GM23338 (cell line): ENCODE data around the gene CALCR. TPM values are rescaled to one million over a fixed set of nuclear protein-coding genes. Genes with fewer than 3 reads are reported as not detected.
A peak's percentile ranks its signal among the peaks of the same experiment; 100 is the strongest.

Experiments
- ATAC-seq: fragments of 200-7000 bp; cut with Tn5 transposase; 3 replicates; pipeline ENCODE4 v1.9.1; 2020
- DNase-seq: peaks from one replicate; pipeline ENCODE4 v3.0.0-alpha.2; 2015; ENCODE audit warnings: low spot score
- H2AFZ ChIP-seq: fragments of 200-600 bp; sonication (generic); 2 replicates; pipeline ENCODE4 v1.8.0; 2016; ENCODE audit warnings: antibody characterized with exemption, mild to moderate bottlenecking, moderate library complexity
- H3F3A ChIP-seq: fragments of 200-600 bp; sonication (generic); replicated peaks from 2 replicates; pipeline ENCODE4 v1.8.0; 2017; ENCODE audit warnings: antibody characterized with exemption, mixed run types, low read depth
- H3K27ac ChIP-seq: fragments of 200-600 bp; sonication (generic); 2 replicates; pipeline ENCODE4 v1.6.1; 2016; ENCODE audit warnings: low read depth
- H3K27me3 ChIP-seq: fragments of 200-600 bp; sonication (generic); 2 replicates; pipeline ENCODE4 v1.8.0; 2016; ENCODE audit warnings: mild to moderate bottlenecking, mixed run types, moderate library complexity; ENCODE audit not compliant: insufficient read depth
- H3K36me3 ChIP-seq: fragments of 200-600 bp; sonication (generic); 2 replicates; pipeline ENCODE4 v1.8.0; 2016; ENCODE audit warnings: mild to moderate bottlenecking; ENCODE audit not compliant: insufficient read depth
- H3K4me1 ChIP-seq: fragments of 200-600 bp; sonication (generic); 2 replicates; pipeline ENCODE4 v1.8.0; 2016; ENCODE audit warnings: mild to moderate bottlenecking, moderate library complexity; ENCODE audit not compliant: insufficient read depth
- H3K4me2 ChIP-seq: fragments of 200-600 bp; sonication (generic); 2 replicates; pipeline ENCODE4 v1.7.1; 2017; ENCODE audit warnings: mixed run types
- H3K4me3 ChIP-seq: fragments of 200-600 bp; sonication (generic); 2 replicates; pipeline ENCODE4 v1.6.1; 2016; ENCODE audit warnings: mixed run types
- H3K79me2 ChIP-seq: fragments of 200-600 bp; sonication (generic); replicated peaks from 2 replicates; pipeline ENCODE4 v1.8.0; 2017; ENCODE audit warnings: mild to moderate bottlenecking; ENCODE audit not compliant: insufficient read depth
- H3K9me2 ChIP-seq: fragments of 200-600 bp; sonication (generic); 2 replicates; pipeline ENCODE4 v1.8.0; 2017; ENCODE audit not compliant: insufficient read depth
- H4K20me1 ChIP-seq: fragments of 200-600 bp; sonication (generic); replicated peaks from 2 replicates; pipeline ENCODE4 v1.8.0; 2017; ENCODE audit warnings: mild to moderate bottlenecking; ENCODE audit not compliant: insufficient read depth
- H3K27ac Mint-ChIP-seq: 2 replicates; pipeline ENCODE4 v1.8.0; 2020; ENCODE audit warnings: inconsistent platforms, mild to moderate bottlenecking, moderate library complexity, mixed read lengths
- H3K27me3 Mint-ChIP-seq: 3 replicates; pipeline ENCODE4 v1.8.0; 2022; ENCODE audit warnings: low read depth, mild to moderate bottlenecking, moderate library complexity, mixed read lengths, inconsistent platforms; ENCODE audit not compliant: insufficient read depth, poor library complexity
- H3K36me3 Mint-ChIP-seq: 3 replicates; pipeline ENCODE4 v1.8.0; 2021; ENCODE audit warnings: low read depth, mild to moderate bottlenecking, inconsistent platforms, moderate library complexity, mixed read lengths
- H3K4me1 Mint-ChIP-seq: 3 replicates; pipeline ENCODE4 v1.8.0; 2020; ENCODE audit warnings: mild to moderate bottlenecking, inconsistent platforms, mixed read lengths
- H3K4me3 Mint-ChIP-seq: 3 replicates; pipeline ENCODE4 v1.8.0; 2021; ENCODE audit warnings: moderate library complexity, mild to moderate bottlenecking, inconsistent platforms, mixed read lengths
- H3K9me3 Mint-ChIP-seq: 3 replicates; pipeline ENCODE4 v1.8.0; 2020; ENCODE audit warnings: moderate library complexity, mild to moderate bottlenecking, inconsistent platforms, mixed read lengths
- CREB1 ChIP-seq: fragments of 250-450 bp; sonication (Bioruptor Pico); IDR thresholded peaks from 2 replicates; pipeline ENCODE4 v1.5.0; 2020; ENCODE audit warnings: low read depth, mild to moderate bottlenecking, moderate library complexity
- CTCF ChIP-seq, 2 experiments: fragments of 200-600 bp in 1 of 2; sonication (generic) in 1 of 2; conservative IDR thresholded peaks; 2 replicates each; pipeline versions ENCODE4 v1.5.1 to v1.6.1; 2016 to 2017; ENCODE audit warnings: antibody characterized with exemption in 2 of 2, low read depth in 2 of 2, mild to moderate bottlenecking in 2 of 2, moderate library complexity in 1 of 2
- EZH2 ChIP-seq: fragments of 200-600 bp; sonication (generic); IDR thresholded peaks from one replicate; pipeline ENCODE4 v1.8.0; 2017; ENCODE audit warnings: antibody characterized with exemption, mild to moderate bottlenecking, low read depth; ENCODE audit not compliant: unreplicated experiment
- ZNF331 ChIP-seq: fragments of 250-450 bp; sonication (Bioruptor Pico); IDR thresholded peaks from 2 replicates; pipeline ENCODE4 v1.5.0; 2020; ENCODE audit warnings: low read depth, mild to moderate bottlenecking, moderate library complexity
- ZNF462 ChIP-seq: fragments of 250-450 bp; sonication (Bioruptor Pico); IDR thresholded peaks from 2 replicates; pipeline ENCODE4 v1.5.0; 2020; ENCODE audit warnings: mild to moderate bottlenecking, moderate library complexity
- polyA plus RNA-seq: library from polyadenylated mRNA; unstranded; fragments of >200 nt; fragmentation: Nextera tagmentation; extraction: Ambion mirVana; gene quantifications from 2 replicates; pipeline ENCODE4 v1.2.1, GENCODE V29; 2016
- total RNA-seq: library from RNA; depleted of rRNA; stranded (reverse); fragments of >200 nt; shearing (Covaris generic); gene quantifications from 2 replicates; pipeline ENCODE4 v1.2.3, GENCODE V29; 2014
- TF ChIP-seq, protein P1 (sequence below): IDR thresholded peaks from 2 replicates; pipeline ENCODE4 v1.6.1; 2016; ENCODE audit warnings: antibody characterized with exemption
- TF ChIP-seq, protein P2 (sequence below): IDR thresholded peaks from one replicate; pipeline ENCODE4 v1.6.1; 2018; ENCODE audit warnings: antibody characterized with exemption; ENCODE audit not compliant: unreplicated experiment

The CALCR gene
- total and polyA plus RNA-seq, 2 experiments from 2014 or later, result 0.32 to 1.6 TPM

DNA sequence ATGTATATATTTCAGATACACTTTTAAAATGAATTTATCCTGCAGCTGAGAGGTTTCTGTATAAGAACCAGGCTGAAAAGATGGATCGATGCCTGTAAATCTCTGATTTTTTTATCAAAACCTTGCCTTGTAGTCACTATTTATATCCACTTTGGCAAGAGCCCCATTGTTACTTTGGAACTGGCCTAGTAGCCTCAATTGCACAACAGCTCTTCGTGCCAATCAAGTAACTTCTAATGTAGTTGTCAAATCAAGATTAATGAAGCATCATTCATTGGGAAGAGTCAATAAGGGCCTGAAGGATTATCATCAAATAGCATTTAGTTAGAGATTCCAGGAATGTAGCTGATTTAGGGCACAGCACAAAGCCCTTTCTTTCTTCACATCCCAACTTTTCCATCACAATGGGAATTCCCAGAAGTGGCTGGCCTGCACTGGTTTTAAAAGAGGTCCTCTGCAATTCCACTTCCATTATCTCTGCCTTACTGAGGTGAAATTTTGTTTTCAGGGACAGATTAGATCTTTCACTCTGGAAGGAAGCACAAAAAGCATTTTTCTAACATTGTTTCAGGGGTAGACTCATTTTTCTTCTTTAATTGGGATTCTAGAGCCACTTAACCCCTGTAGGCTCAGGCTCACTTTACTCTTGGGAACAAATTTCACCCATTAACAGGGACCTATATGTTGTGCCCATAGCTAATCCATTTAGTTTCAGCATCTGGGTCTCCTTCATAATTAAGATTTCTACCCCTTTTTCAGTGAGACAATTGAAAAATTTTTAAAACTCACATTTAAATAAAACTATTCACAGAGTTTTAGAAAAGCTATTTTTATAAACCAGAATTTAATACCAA lies 97.8 kb downstream of the CALCR start (continued):
- TF ChIP-seq, protein P1, sequence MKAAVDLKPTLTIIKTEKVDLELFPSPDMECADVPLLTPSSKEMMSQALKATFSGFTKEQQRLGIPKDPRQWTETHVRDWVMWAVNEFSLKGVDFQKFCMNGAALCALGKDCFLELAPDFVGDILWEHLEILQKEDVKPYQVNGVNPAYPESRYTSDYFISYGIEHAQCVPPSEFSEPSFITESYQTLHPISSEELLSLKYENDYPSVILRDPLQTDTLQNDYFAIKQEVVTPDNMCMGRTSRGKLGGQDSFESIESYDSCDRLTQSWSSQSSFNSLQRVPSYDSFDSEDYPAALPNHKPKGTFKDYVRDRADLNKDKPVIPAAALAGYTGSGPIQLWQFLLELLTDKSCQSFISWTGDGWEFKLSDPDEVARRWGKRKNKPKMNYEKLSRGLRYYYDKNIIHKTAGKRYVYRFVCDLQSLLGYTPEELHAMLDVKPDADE, result no peak
- TF ChIP-seq, protein P2, sequence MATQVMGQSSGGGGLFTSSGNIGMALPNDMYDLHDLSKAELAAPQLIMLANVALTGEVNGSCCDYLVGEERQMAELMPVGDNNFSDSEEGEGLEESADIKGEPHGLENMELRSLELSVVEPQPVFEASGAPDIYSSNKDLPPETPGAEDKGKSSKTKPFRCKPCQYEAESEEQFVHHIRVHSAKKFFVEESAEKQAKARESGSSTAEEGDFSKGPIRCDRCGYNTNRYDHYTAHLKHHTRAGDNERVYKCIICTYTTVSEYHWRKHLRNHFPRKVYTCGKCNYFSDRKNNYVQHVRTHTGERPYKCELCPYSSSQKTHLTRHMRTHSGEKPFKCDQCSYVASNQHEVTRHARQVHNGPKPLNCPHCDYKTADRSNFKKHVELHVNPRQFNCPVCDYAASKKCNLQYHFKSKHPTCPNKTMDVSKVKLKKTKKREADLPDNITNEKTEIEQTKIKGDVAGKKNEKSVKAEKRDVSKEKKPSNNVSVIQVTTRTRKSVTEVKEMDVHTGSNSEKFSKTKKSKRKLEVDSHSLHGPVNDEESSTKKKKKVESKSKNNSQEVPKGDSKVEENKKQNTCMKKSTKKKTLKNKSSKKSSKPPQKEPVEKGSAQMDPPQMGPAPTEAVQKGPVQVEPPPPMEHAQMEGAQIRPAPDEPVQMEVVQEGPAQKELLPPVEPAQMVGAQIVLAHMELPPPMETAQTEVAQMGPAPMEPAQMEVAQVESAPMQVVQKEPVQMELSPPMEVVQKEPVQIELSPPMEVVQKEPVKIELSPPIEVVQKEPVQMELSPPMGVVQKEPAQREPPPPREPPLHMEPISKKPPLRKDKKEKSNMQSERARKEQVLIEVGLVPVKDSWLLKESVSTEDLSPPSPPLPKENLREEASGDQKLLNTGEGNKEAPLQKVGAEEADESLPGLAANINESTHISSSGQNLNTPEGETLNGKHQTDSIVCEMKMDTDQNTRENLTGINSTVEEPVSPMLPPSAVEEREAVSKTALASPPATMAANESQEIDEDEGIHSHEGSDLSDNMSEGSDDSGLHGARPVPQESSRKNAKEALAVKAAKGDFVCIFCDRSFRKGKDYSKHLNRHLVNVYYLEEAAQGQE, result peak; percentile 57

DNA sequence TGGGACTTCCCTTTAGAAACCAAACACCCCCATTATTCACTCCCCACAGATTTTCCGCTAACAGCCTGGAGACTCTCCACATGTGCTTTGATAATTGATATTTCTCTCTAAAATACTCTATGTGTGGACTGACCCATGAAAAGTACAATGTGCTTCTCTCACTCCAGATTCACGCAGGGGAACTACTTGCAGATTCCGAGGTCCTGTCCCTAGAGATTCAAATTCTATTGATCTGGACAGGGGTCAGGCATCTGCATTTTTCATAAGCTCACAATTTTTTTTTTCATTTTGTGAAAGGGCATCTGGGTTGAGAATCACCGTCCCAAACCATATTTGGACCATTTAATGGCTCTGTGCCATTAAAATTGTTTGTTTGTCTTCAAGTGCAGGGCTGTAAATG lies 98.7 kb downstream of the CALCR start:
- no peaks in the 10 kb centered on the region for H3K27me3 ChIP-seq
- no peaks in the 10 kb centered on the region for H3K36me3 ChIP-seq
- peak overlapping the region; percentile 8; the same call in 1 of the 2 replicates for H3K4me3 ChIP-seq
- peak overlapping the region; percentile 86 for H3K27ac Mint-ChIP-seq
- peaks cover 35% of the 10 kb centered on the region for H3K4me1 ChIP-seq
- H3K9me2 ChIP-seq, result no peaks in the 10 kb centered on the region
- DNase-seq, result peak; percentile 10
- no peaks in the 10 kb centered on the region for H3K9me3 Mint-ChIP-seq
- H3F3A ChIP-seq, result no peaks in the 10 kb centered on the region
- no peaks in the 10 kb centered on the region for H3K79me2 ChIP-seq
- H3K4me3 Mint-ChIP-seq, result 0 out of 3 replicates have a peak overlapping the region, but pooled peaks have one; percentile 2
- no peaks in the 10 kb centered on the region for H3K36me3 Mint-ChIP-seq
- no peak overlapping the region for H2AFZ ChIP-seq
- peak overlapping the region; percentile 28 for H3K4me2 ChIP-seq
- peak overlapping the region; percentile 80 for H3K27ac ChIP-seq
- H3K27me3 Mint-ChIP-seq, result peaks cover 3% of the 10 kb centered on the region
- ATAC-seq, result no peak
- H4K20me1 ChIP-seq, result no peaks in the 10 kb centered on the region
- H3K4me1 Mint-ChIP-seq, result peaks cover 49% of the 10 kb centered on the region
- TF ChIP-seq, protein P1, result no peak
- TF ChIP-seq CTCF (conservative IDR thresholded peaks at IDR 0.05; ENCODE audit: low read depth in 2 of 2) (no peak), CREB1 (CRISPR knock-in tag) (no peak), EZH2 (no peak), ZNF462 (CRISPR knock-in tag) (no peak), ZNF331 (CRISPR knock-in tag) (no peak)
